ENCODE measurements around the gene ADGRF1. TPM values are rescaled to one million over a fixed set of nuclear protein-coding genes. Genes with fewer than 3 reads are reported as not detected.
"Not testable (repeated sequence)": the region's sequence is repeated elsewhere in the genome, so short reads cannot be mapped to it uniquely, and the experiment has no call there.

ADGRF1 gene
- total RNA-seq (1 to 10 TPM in 2 of 6 donors, under 1 TPM in 4; 0.23 to 1.7 (median 0.48) TPM), polyA plus RNA-seq (under 1 TPM; 0.08 to 0.56 TPM)

DNA sequence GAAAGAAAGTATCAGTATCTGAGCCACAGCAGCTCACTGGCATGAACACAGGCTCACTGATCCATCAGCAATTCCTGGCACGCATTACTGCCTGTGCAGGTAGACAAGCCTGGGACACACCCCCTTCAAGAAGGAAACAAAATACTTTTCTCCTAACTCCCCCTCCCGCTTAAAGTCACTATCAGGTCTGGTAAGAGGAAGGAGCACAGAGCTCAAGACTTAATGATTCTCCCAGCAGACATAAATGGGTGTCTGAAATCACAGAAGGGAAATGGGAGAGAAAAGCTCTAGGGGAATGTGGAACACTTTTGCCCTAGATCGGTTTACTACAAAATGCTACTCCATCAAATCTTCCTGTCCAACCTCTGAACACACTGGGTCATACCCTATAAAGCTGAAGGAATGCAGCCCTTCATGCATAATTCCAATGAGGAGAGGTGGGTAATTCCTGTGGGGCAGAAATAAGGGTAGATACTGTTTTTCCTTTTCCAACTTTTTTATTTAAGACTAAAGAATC lies at the start of gene ADGRF1:
Gene ADGRF1, minus strand, starts transcription at position 58 of the 517 bp plus-strand sequence. CDS start 13,271 bp downstream, outside the sequence.
- Histone ChIP-seq H3K27me3 (no peaks in the 10 kb centered on the region), H3K4me1 (peaks cover 0 to 4% (median 0%) of the 10 kb centered on the region in 3 donors), H3K27ac (peak within 1 kb of the TSS in 1 of 4 donors; percentile 41), H3K4me3 (no peak within 1 kb of the TSS), H3K36me3 (no peaks in the 10 kb centered on the region), H3K9me3 (no peaks in the 10 kb centered on the region)
- DNase-seq, result peak in 2 of 6 donors; percentile 18 to 36
- TF ChIP-seq, protein P1, sequence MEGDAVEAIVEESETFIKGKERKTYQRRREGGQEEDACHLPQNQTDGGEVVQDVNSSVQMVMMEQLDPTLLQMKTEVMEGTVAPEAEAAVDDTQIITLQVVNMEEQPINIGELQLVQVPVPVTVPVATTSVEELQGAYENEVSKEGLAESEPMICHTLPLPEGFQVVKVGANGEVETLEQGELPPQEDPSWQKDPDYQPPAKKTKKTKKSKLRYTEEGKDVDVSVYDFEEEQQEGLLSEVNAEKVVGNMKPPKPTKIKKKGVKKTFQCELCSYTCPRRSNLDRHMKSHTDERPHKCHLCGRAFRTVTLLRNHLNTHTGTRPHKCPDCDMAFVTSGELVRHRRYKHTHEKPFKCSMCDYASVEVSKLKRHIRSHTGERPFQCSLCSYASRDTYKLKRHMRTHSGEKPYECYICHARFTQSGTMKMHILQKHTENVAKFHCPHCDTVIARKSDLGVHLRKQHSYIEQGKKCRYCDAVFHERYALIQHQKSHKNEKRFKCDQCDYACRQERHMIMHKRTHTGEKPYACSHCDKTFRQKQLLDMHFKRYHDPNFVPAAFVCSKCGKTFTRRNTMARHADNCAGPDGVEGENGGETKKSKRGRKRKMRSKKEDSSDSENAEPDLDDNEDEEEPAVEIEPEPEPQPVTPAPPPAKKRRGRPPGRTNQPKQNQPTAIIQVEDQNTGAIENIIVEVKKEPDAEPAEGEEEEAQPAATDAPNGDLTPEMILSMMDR (IDR thresholded peaks at IDR 0.05), result no peak
- 32 to 37% methylated on average over 3 of the region's 3 CpGs for WGBS, 2 donors
- intact Hi-C loops (cut with DNase I), result no loop called here
- FAIRE-seq, result no peak
- ATAC-seq, result peak; percentile 55 to 87 (median 76)

DNA sequence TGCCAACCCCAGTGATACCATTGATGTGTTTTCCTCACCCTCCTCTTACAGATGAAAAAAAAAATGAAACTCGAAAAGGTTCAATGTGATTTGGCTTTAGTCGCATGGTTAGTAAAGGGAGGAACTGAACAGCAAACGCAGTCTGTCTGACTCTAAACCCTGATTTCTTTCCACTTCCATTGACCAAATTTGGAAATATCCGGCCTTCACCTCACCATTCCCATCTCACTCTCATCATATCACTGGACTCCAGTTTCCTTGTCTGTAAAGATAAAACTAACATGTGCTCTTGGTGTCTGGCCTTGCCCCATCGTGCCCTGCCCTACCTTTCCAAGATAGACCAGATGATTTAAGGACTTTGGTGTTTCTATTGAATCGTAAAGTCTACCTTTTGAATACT lies 48.7 kb upstream of the ADGRF1 start:
- Histone ChIP-seq H3K27me3 (no peaks in the 10 kb centered on the region), H3K9me3 (no peaks in the 10 kb centered on the region), H3K4me1 (no peaks in the 10 kb centered on the region), H3K4me3 (no peak overlapping the region), H3K27ac (no peak overlapping the region), H3K36me3 (no peaks in the 10 kb centered on the region)
- WGBS, 2 donors, result 77% methylated on average over 6 of the region's 6 CpGs
- ATAC-seq (no peak), DNase-seq (no peak), FAIRE-seq (no peak)
- intact Hi-C loops (cut with DNase I), result loop anchor here in 1 of 3 donors (10.0 kb wide), 1 partner anchor 224 kb away; no protein-coding TSS in a partner anchor
- TF ChIP-seq, protein P1 (IDR thresholded peaks at IDR 0.05), result no peak

DNA sequence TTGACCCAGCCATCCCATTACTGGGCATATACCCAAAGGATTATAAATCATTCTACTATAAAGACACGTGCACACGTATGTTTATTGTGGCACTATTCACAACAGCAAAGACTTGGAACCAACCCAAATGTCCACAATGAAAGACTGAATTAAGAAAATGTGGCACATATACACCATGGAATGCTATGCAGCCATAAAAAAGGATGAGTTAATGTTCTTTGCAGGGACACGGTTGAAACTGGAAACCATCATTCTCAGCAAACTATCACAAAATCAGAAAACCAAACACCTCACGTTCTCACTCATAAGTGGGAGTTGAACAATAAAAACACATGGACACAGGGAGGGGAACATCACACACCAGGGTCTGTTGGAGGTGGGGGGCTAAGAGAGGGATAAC lies 47.3 kb upstream of the ADGRF1 start:
- WGBS, 2 donors, result 54 to 69% methylated on average over 4 of the region's 4 CpGs
- H3K4me3 ChIP-seq; DNase-seq; FAIRE-seq; H3K27me3 ChIP-seq; H3K9me3 ChIP-seq; H3K27ac ChIP-seq; ATAC-seq; intact Hi-C loops (cut with DNase I); H3K36me3 ChIP-seq; H3K4me1 ChIP-seq: not testable (repeated sequence)

DNA sequence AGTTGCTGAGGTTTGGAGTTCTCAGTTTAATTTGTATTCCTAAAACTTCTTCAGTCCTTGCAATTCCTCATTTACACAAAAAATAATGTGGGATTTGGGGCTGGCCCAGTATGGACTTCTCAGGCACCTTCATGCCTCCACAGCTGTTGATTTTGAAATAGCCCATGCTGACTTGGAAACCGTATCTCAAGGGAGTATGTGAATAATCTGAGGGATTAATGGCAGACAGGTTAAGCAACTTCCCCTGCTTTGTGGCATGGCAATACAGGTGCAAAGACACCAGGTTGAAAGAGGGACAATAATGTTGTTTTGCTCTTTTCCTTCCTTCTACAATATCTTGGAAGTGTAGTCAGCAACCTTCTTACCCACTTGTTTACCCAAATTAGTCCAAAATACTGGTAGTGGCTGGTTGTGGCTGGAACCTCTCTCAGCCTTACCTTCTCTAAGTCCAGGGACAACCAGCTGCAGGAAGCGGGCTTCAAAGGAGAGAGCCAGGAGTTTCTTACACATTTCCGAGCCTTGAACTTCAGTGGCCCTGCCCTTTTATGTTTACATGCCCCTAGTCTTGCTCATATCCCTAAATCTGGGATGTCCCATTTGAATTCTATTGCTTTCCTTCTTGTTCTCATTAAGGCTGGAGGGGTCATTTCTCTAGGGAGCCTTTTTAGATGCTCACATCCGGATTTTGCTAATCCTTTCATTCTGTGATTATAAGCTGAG lies 44.1 kb upstream of the ADGRF1 start:
- Histone ChIP-seq H3K27ac (no peak overlapping the region), H3K9me3 (no peaks in the 10 kb centered on the region), H3K4me1 (peaks cover 0 to 5% (median 4%) of the 10 kb centered on the region in 3 donors), H3K4me3 (no peak overlapping the region), H3K27me3 (no peaks in the 10 kb centered on the region), H3K36me3 (no peaks in the 10 kb centered on the region)
- FAIRE-seq (no peak), DNase-seq (no peak), ATAC-seq (no peak)
- 79 to 80% methylated on average over 4 of the region's 4 CpGs for WGBS, 2 donors
- TF ChIP-seq, protein P1 (IDR thresholded peaks at IDR 0.05), result no peak
- intact Hi-C loops (cut with DNase I), result no loop called here

DNA sequence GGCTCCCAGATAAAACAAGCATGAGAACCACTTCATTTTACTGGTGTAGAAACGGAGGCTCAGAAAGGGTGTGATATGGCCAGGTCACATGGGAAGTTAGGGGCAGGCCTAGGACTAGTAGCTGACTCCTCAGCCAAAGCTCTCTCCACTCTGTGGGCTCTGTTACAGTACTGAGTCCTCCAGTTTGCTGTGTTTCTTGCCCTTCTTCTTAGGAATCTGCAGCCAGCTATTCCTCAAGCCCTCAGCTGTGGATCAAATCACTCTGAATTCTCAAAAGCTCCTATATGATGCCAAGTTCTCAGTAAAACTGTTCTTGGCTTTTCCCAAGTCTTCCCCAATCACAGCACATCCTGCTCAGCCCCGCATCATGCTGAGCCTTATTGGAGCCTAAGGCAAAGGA lies 42.5 kb upstream of the ADGRF1 start:
- WGBS, 2 donors, result 79 to 84% methylated on average over 2 of the region's 2 CpGs
- intact Hi-C loops (cut with DNase I), result no loop called here
- FAIRE-seq (no peak), DNase-seq (no peak), ATAC-seq (peak in 2 of 4 donors; percentile 18 to 31)
- Histone ChIP-seq H3K9me3 (no peaks in the 10 kb centered on the region), H3K36me3 (no peaks in the 10 kb centered on the region), H3K27me3 (no peaks in the 10 kb centered on the region), H3K27ac (no peak overlapping the region), H3K4me1 (peaks cover 0 to 5% (median 4%) of the 10 kb centered on the region in 3 donors), H3K4me3 (no peak overlapping the region)
- TF ChIP-seq, protein P1 (IDR thresholded peaks at IDR 0.05), result no peak

All from pancreas (tissue), 10 donors.